ENCODE measurements around the gene APP.

APP gene

DNA sequence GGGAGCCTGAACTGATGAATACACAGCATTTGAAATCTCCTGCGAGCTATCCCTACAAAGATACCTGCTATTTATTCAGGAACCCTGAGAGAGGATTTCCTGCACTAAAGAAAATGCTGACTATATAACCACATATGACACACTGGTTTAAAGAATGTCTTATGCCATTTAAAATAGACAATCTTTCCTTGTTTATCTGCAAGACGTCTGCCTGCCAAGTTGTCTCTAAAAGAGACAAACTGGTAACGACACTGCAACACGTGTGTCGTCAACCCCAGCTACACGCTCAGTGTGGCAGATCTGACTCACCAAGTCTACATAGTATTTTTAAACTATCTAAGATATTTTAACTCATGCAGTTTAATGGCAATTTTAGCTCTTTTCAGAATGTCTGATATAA is 42.7 kb downstream of the APP start:
- no peaks in the 10 kb centered on the region for H3K9me3 ChIP-seq (ENCODE audit: control insufficient read depth, insufficient read depth, low read depth, low read length)
- H3K36me3 ChIP-seq (ENCODE audit: control insufficient read depth in 2 of 2, insufficient read depth in 1 of 2, low read length in 2 of 2): no peaks in the 10 kb centered on the region; a peak in 1 of 3 replicates
- H3K27ac ChIP-seq (ENCODE audit: extremely low read depth, low read depth, low read length): no peak overlapping the region
- ChIA-PET POLR2A (no interaction called here), CTCF (interaction anchor here (0.6 to 1.0 kb wide), 2 partner anchors 32 to 42 kb away, joined by 3 to 4 read pairs; no protein-coding TSS in a partner anchor)
- H3K4me3 ChIP-seq (ENCODE audit: low read depth, low read length): no peak overlapping the region
- TF ChIP-seq ZEB2 (tag by site-specific recombination; IDR thresholded peaks at IDR 0.05): no peak
- TF ChIP-seq, protein P1, sequence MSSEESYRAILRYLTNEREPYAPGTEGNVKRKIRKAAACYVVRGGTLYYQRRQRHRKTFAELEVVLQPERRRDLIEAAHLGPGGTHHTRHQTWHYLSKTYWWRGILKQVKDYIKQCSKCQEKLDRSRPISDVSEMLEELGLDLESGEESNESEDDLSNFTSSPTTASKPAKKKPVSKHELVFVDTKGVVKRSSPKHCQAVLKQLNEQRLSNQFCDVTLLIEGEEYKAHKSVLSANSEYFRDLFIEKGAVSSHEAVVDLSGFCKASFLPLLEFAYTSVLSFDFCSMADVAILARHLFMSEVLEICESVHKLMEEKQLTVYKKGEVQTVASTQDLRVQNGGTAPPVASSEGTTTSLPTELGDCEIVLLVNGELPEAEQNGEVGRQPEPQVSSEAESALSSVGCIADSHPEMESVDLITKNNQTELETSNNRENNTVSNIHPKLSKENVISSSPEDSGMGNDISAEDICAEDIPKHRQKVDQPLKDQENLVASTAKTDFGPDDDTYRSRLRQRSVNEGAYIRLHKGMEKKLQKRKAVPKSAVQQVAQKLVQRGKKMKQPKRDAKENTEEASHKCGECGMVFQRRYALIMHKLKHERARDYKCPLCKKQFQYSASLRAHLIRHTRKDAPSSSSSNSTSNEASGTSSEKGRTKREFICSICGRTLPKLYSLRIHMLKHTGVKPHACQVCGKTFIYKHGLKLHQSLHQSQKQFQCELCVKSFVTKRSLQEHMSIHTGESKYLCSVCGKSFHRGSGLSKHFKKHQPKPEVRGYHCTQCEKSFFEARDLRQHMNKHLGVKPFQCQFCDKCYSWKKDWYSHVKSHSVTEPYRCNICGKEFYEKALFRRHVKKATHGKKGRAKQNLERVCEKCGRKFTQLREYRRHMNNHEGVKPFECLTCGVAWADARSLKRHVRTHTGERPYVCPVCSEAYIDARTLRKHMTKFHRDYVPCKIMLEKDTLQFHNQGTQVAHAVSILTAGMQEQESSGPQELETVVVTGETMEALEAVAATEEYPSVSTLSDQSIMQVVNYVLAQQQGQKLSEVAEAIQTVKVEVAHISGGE (tag by site-specific recombination; conservative IDR thresholded peaks at IDR 0.05; ENCODE audit: low read depth): no peak
- no peak for TF ChIP-seq ZBTB7A (tag by site-specific recombination; IDR thresholded peaks at IDR 0.05; ENCODE audit: low read depth)
- no peak for TF ChIP-seq ZNF791 (tag by site-specific recombination; IDR thresholded peaks at IDR 0.05)
- peak; percentile 69 for TF ChIP-seq SCRT2 (tag by site-specific recombination; IDR thresholded peaks at IDR 0.05)
- H3K4me1 ChIP-seq (ENCODE audit: control insufficient read depth, insufficient read depth, low read length): peaks cover 51% of the 10 kb centered on the region

GRCh38 chr21:26127073-26127814 is 43.3 kb downstream of the APP start:
- POLR2A ChIA-PET: no interaction called here
- Histone ChIP-seq H3K9me3 (ENCODE audit: control insufficient read depth, insufficient read depth, low read depth, low read length) (no peaks in the 10 kb centered on the region), H3K4me1 (ENCODE audit: control insufficient read depth, insufficient read depth, low read length) (peaks cover 52% of the 10 kb centered on the region), H3K4me3 (ENCODE audit: low read depth, low read length) (no peak overlapping the region), H3K27ac (ENCODE audit: extremely low read depth, low read depth, low read length) (no peak overlapping the region), H3K36me3 (ENCODE audit: control insufficient read depth in 2 of 2, insufficient read depth in 1 of 2, low read length in 2 of 2) (no peaks in the 10 kb centered on the region; a peak in 1 of 3 replicates)
- CTCF ChIA-PET: interaction anchor here (0.6 to 1.0 kb wide), 2 partner anchors 42 to 1572 kb away, joined by 3 to 4 read pairs; no protein-coding TSS in a partner anchor
- TF ChIP-seq PRDM1 (tag by site-specific recombination; IDR thresholded peaks at IDR 0.05) (0 out of 2 replicates have a peak, but pooled peaks have one; percentile 7), KLF9 (tag by site-specific recombination; IDR thresholded peaks at IDR 0.05; ENCODE audit: low read depth) (no peak)

- Histone ChIP-seq H3K4me3 (ENCODE audit: low read depth, low read length) (no peak overlapping the region), H3K4me1 (ENCODE audit: control insufficient read depth, insufficient read depth, low read length) (peaks cover 52% of the 10 kb centered on the region), H3K36me3 (ENCODE audit: control insufficient read depth in 2 of 2, insufficient read depth in 1 of 2, low read length in 2 of 2) (no peaks in the 10 kb centered on the region; a peak in 1 of 3 replicates), H3K27ac (ENCODE audit: extremely low read depth, low read depth, low read length) (no peak overlapping the region), H3K9me3 (ENCODE audit: control insufficient read depth, insufficient read depth, low read depth, low read length) (no peaks in the 10 kb centered on the region)
- POLR2A ChIA-PET: interaction anchor here (1.6 kb wide), 1 partner anchor 44 kb away, joined by 4 read pairs; no protein-coding TSS in a partner anchor
- CTCF ChIA-PET: no interaction called here
- TF ChIP-seq ZNF837 (tag by site-specific recombination; IDR thresholded peaks at IDR 0.05) (no peak), ZNF146 (tag by site-specific recombination; IDR thresholded peaks at IDR 0.05) (no peak), ZNF37A (tag by site-specific recombination; IDR thresholded peaks at IDR 0.05) (no peak), ZNF610 (tag by site-specific recombination; IDR thresholded peaks at IDR 0.05; ENCODE audit: borderline replicate concordance) (no peak), ZNF514 (tag by site-specific recombination; IDR thresholded peaks at IDR 0.05) (no peak), OSR2 (tag by site-specific recombination; IDR thresholded peaks at IDR 0.05) (0 out of 2 replicates have a peak, but pooled peaks have one; percentile 13), ZNF561 (tag by site-specific recombination; IDR thresholded peaks at IDR 0.05; ENCODE audit: borderline replicate concordance) (no peak), ZSCAN23 (tag by site-specific recombination; IDR thresholded peaks at IDR 0.05) (no peak), ZNF621 (tag by site-specific recombination; IDR thresholded peaks at IDR 0.05) (no peak), MZF1 (tag by site-specific recombination; IDR thresholded peaks at IDR 0.05; ENCODE audit: borderline replicate concordance) (peak; percentile 55; the same call in 1 of the 2 replicates), TRIM28 (IDR thresholded peaks at IDR 0.05; ENCODE audit: borderline replicate concordance, low read length) (0 out of 2 replicates have a peak, but pooled peaks have one; percentile 65)
- TF ChIP-seq, protein P2, sequence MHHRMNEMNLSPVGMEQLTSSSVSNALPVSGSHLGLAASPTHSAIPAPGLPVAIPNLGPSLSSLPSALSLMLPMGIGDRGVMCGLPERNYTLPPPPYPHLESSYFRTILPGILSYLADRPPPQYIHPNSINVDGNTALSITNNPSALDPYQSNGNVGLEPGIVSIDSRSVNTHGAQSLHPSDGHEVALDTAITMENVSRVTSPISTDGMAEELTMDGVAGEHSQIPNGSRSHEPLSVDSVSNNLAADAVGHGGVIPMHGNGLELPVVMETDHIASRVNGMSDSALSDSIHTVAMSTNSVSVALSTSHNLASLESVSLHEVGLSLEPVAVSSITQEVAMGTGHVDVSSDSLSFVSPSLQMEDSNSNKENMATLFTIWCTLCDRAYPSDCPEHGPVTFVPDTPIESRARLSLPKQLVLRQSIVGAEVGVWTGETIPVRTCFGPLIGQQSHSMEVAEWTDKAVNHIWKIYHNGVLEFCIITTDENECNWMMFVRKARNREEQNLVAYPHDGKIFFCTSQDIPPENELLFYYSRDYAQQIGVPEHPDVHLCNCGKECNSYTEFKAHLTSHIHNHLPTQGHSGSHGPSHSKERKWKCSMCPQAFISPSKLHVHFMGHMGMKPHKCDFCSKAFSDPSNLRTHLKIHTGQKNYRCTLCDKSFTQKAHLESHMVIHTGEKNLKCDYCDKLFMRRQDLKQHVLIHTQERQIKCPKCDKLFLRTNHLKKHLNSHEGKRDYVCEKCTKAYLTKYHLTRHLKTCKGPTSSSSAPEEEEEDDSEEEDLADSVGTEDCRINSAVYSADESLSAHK (tag by site-specific recombination; IDR thresholded peaks at IDR 0.05): peak; percentile 87
Observed at GRCh38 chr21:26126168-26126553, 44.4 kb downstream of the APP start.

All from HEK293 (cell line).